Prostate gland (tissue), 2 donors: Measurements from ENCODE around the gene C6orf141. TPM values are rescaled to one million over a fixed set of nuclear protein-coding genes. Genes with fewer than 3 reads are reported as not detected.

Source experiments
- DNase-seq: peaks from one replicate; pipeline ENCODE4 v3.0.0-alpha.2; 2019; ENCODE audit warnings: low spot score
- H3K27ac ChIP-seq, 2 donors: fragments of 200-600 bp; sonication (generic); 2 replicates each; pipeline ENCODE4 v1.5.1; 2017 to 2019
- H3K27me3 ChIP-seq: fragments of 200-600 bp; sonication (generic); replicated peaks from 2 replicates; pipeline ENCODE4 v1.5.1; 2019; ENCODE audit not compliant: insufficient read depth
- H3K36me3 ChIP-seq, 2 donors: fragments of 200-600 bp; sonication (generic); 1 replicate in 1 of 2; 2 replicates in 1 of 2; pipeline versions ENCODE4 v1.5.1 to v1.8.1; 2017 to 2019
- H3K4me1 ChIP-seq: fragments of 200-600 bp; sonication (generic); replicated peaks from 2 replicates; pipeline ENCODE4 v1.5.1; 2019
- H3K4me3 ChIP-seq, 2 donors: fragments of 200-600 bp; sonication (generic); 2 replicates each; pipeline ENCODE4 v1.5.1; 2017 to 2019
- H3K9me3 ChIP-seq: fragments of 200-600 bp; sonication (generic); 2 replicates; pipeline ENCODE4 v1.5.1; 2017
- POLR2A ChIP-seq: fragments of 450-650 bp; IDR thresholded peaks from one replicate; pipeline ENCODE4 v1.6.1; 2016; ENCODE audit warnings: antibody characterized with exemption, mild to moderate bottlenecking
- POLR2AphosphoS5 ChIP-seq: sonication (generic); formaldehyde crosslinking; IDR thresholded peaks from one replicate; pipeline ENCODE4 v1.6.1; 2017; ENCODE audit warnings: antibody characterized with exemption
- WGBS: methylation state at CpG from one replicate; pipeline ENCODE4 v1.1.5; 2018; 5-methylcytosine and 5-hydroxymethylcytosine counted together
- intact Hi-C: fragments of 100-400 bp; cut with DNase I; formaldehyde crosslinking; loops from one replicate; pipeline ENCODE4 v1.14.2; 2022
- total RNA-seq, 2 donors: library from RNA; depleted of rRNA; stranded (reverse); fragments of >200 nt; gene quantifications; one replicate each; pipeline ENCODE4 v1.1.0, GENCODE V29; 2016
- TF ChIP-seq, protein P1 (sequence below), 4 experiments: fragments of 200-600 bp in 2 of 4; fragments of 450-650 bp in 2 of 4; sonication (generic) in 2 of 4; IDR thresholded peaks; 1 replicate in 3 of 4; 2 replicates in 1 of 4; pipeline ENCODE4 v1.5.1; 2016 to 2019; ENCODE audit warnings: antibody characterized with exemption in 4 of 4, mild to moderate bottlenecking in 2 of 4, moderate library complexity in 2 of 4

The C6orf141 gene
- total RNA-seq, 2 donors from 2014 or later = 2.2 to 37.8 TPM

DNA sequence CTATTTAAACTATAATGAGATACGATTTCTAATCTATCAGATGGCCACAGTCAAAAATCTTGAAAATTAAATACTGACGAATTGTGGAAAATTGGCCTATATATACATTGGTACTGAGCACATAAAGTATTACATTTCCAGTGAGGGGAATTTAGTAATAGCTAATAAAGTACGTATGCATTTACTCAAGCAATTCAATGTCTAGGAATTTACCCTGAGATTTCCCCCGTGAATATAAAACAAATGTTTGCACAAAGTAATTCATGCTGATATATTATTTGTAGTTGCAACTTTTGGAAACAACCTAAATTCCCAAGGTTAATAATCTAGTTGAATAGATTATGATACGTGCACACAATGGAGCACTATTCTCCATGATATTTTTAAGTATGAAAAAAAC lies 14.7 kb upstream of the C6orf141 start:
- WGBS = 72% methylated on average over 5 of the region's 5 CpGs
- Histone ChIP-seq H3K4me1 (no peaks in the 10 kb centered on the region), H3K9me3 (no peaks in the 10 kb centered on the region), H3K4me3 (no peak overlapping the region), H3K36me3 (no peaks in the 10 kb centered on the region), H3K27me3 (no peaks in the 10 kb centered on the region), H3K27ac (no peak overlapping the region)
- TF ChIP-seq, protein P1, sequence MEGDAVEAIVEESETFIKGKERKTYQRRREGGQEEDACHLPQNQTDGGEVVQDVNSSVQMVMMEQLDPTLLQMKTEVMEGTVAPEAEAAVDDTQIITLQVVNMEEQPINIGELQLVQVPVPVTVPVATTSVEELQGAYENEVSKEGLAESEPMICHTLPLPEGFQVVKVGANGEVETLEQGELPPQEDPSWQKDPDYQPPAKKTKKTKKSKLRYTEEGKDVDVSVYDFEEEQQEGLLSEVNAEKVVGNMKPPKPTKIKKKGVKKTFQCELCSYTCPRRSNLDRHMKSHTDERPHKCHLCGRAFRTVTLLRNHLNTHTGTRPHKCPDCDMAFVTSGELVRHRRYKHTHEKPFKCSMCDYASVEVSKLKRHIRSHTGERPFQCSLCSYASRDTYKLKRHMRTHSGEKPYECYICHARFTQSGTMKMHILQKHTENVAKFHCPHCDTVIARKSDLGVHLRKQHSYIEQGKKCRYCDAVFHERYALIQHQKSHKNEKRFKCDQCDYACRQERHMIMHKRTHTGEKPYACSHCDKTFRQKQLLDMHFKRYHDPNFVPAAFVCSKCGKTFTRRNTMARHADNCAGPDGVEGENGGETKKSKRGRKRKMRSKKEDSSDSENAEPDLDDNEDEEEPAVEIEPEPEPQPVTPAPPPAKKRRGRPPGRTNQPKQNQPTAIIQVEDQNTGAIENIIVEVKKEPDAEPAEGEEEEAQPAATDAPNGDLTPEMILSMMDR (IDR thresholded peaks at IDR 0.05) = no peak
- TF ChIP-seq POLR2A = no peak
- TF ChIP-seq POLR2AphosphoS5 = no peak
- intact Hi-C loops = loop anchor here (5.0 kb wide), 1 partner anchor 317 kb away; no protein-coding TSS in a partner anchor
- DNase-seq = no peak

DNA sequence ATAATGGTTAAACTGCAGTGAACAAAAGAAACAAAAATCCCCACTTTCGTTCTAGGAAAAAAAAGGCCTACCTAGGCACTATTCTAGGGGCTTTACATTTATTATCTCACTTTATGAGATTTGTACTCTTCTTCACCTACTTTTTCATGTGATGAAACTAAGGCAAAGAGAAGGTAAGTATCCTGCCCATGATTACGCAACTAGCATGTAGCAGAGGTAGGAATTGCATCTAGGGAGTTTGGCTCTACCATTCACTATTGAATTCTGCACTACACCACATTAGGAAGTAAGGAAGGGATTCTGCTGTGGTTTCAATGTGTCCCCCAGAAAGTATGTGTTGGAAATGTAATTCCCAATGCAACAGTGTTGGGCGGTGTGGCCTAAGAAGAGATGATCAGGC lies 11.4 kb upstream of the C6orf141 start:
- H3K36me3 ChIP-seq = no peaks in the 10 kb centered on the region
- H3K27ac ChIP-seq = no peak overlapping the region
- no peak for DNase-seq
- no peaks in the 10 kb centered on the region for H3K4me1 ChIP-seq
- no peaks in the 10 kb centered on the region for H3K27me3 ChIP-seq
- TF ChIP-seq, protein P1 (IDR thresholded peaks at IDR 0.05) = no peak
- no peak for TF ChIP-seq POLR2A
- no peak for TF ChIP-seq POLR2AphosphoS5
- no peaks in the 10 kb centered on the region for H3K9me3 ChIP-seq
- intact Hi-C loops = loop anchor here (5.0 kb wide), 1 partner anchor 313 kb away; no protein-coding TSS in a partner anchor
- no peak overlapping the region for H3K4me3 ChIP-seq
- 96% methylated on average over 3 of the region's 3 CpGs for WGBS

DNA sequence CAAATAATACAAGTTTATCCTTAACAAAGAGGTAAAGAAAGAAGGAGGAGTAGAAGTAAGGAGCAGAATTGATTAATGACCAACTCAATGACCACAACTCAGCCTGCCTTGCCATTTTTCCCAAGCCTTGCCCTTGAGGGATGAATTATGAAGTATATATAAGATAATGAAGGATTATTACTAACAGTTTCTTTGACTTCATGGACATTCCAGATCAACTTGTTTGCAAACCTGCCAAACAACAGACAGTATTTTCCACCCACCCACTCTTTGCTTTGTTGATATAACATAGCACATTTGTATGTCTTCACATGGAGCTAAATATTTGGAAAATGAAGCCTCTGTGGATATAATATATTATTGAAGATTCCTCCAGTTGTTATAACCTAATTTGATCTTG lies 9.9 kb upstream of the C6orf141 start:
- TF ChIP-seq POLR2AphosphoS5 = no peak
- DNase-seq = no peak
- Histone ChIP-seq H3K27me3 (no peaks in the 10 kb centered on the region), H3K27ac (no peak overlapping the region), H3K4me1 (no peaks in the 10 kb centered on the region), H3K36me3 (no peaks in the 10 kb centered on the region), H3K9me3 (no peaks in the 10 kb centered on the region), H3K4me3 (no peak overlapping the region)
- intact Hi-C loops = no loop called here

DNA sequence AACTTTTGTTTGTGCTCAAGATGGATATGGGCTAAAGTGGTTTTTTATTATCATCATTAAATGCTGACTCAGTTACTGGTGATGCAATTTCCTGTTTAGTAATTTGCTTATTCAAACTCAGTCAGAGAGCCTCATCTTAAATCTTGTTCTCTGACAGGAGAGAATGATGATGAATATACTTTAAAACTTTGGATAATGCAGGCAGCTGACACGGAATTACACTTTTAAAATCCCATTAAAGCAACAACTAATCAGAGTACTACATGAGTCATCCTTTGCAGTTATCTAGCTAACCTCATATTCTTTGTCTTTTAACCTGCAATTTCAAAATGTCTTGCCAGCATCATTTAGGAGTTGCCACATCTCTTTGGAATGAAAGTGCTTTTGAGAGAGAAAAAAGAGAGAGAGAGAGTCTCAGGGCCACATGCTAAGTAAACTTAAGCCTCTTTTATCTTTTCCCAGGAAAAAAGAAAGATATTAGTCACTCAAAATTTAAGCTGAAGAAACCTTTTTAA lies 9.2 kb upstream of the C6orf141 start:
- Histone ChIP-seq H3K4me1 (no peaks in the 10 kb centered on the region), H3K9me3 (no peaks in the 10 kb centered on the region), H3K4me3 (no peak overlapping the region), H3K27me3 (no peaks in the 10 kb centered on the region), H3K27ac (no peak overlapping the region), H3K36me3 (no peaks in the 10 kb centered on the region)
- 10% methylated on average over 1 of the region's 1 CpG for WGBS
- intact Hi-C loops = no loop called here
- TF ChIP-seq POLR2AphosphoS5 = no peak
- no peak for TF ChIP-seq POLR2A
- TF ChIP-seq, protein P1 (IDR thresholded peaks at IDR 0.05) = no peak
- no peak for DNase-seq

DNA sequence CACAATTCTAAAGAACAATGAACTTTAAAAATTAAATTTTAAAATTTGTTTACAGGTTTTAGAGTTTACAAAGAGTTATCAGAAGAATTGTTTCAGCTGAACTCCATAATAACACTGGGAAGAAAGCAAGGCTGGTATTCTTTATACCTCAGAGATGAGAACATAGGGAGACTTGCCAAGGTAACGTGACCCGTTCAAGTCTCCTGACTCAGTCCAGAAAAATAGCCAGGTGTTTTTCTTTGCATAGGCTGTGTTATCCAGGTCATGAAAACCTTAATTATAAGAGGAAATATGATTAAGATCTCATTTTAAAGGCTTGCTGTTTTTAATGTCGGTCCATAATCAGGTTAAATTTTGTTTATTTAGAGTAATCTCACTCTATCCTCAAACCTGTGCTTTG lies 8.5 kb upstream of the C6orf141 start:
- no peaks in the 10 kb centered on the region for H3K9me3 ChIP-seq
- WGBS = 22% methylated on average over 3 of the region's 3 CpGs
- H3K36me3 ChIP-seq = no peaks in the 10 kb centered on the region
- H3K4me1 ChIP-seq = no peaks in the 10 kb centered on the region
- DNase-seq = no peak
- H3K27ac ChIP-seq = no peak overlapping the region
- no peak for TF ChIP-seq POLR2AphosphoS5
- TF ChIP-seq, protein P1 (IDR thresholded peaks at IDR 0.05) = no peak
- TF ChIP-seq POLR2A = no peak
- intact Hi-C loops = no loop called here
- no peaks in the 10 kb centered on the region for H3K27me3 ChIP-seq
- no peak overlapping the region for H3K4me3 ChIP-seq
